ACHN (cell line): ENCODE measurements around the gene SH3TC1.

Source experiments
- DNase-seq: peaks from one replicate; pipeline ENCODE4 v3.0.0-alpha.2; 2015
- in situ Hi-C: cut with HindIII; loops from 2 replicates; pipeline ENCODE4 v1.10.0; 2017; ENCODE audit warnings: low sequenced_read_pairs, low pct_ligation_motif_present, low pct_unique_long_range_greater_than_20kb

SH3TC1 gene

GRCh38 chr4:8275548-8275910, 76.4 kb downstream of the SH3TC1 start:
- in situ Hi-C loops: no loop called here
- no peak for DNase-seq

GRCh38 chr4:8276358-8277240, 77.5 kb downstream of the SH3TC1 start:
- DNase-seq: no peak
- in situ Hi-C loops: no loop called here

- in situ Hi-C loops: no loop called here
- DNase-seq: peak; percentile 6
These were observed 78.4 kb downstream of the SH3TC1 start for GRCh38 chr4:8277356-8278008.

GRCh38 chr4:8278009-8278395, 78.9 kb downstream of the SH3TC1 start:
- no peak for DNase-seq
- in situ Hi-C loops: no loop called here

- peak; percentile 20 for DNase-seq
- in situ Hi-C loops: no loop called here
These were observed 79.6 kb downstream of the SH3TC1 start for GRCh38 chr4:8278421-8279287.

- no peak for DNase-seq
- in situ Hi-C loops: no loop called here
These were observed 80.4 kb downstream of the SH3TC1 start for GRCh38 chr4:8279321-8280157.

- in situ Hi-C loops: no loop called here
- DNase-seq: no peak
These were observed 81.2 kb downstream of the SH3TC1 start for GRCh38 chr4:8280158-8280875.

- no peak for DNase-seq
- in situ Hi-C loops: no loop called here
These were observed 81.9 kb downstream of the SH3TC1 start for GRCh38 chr4:8280876-8281440.

- in situ Hi-C loops: no loop called here
- DNase-seq: no peak
These were observed 82.5 kb downstream of the SH3TC1 start for GRCh38 chr4:8281519-8282133.

- in situ Hi-C loops: no loop called here
- DNase-seq: no peak
These were observed 83.1 kb downstream of the SH3TC1 start for GRCh38 chr4:8282134-8282641.

GRCh38 chr4:8282742-8283141, 83.7 kb downstream of the SH3TC1 start:
- in situ Hi-C loops: no loop called here
- DNase-seq: no peak

GRCh38 chr4:8283161-8283560, 84.1 kb downstream of the SH3TC1 start:
- DNase-seq: no peak
- in situ Hi-C loops: no loop called here

GRCh38 chr4:8283631-8284121, 84.6 kb downstream of the SH3TC1 start:
- in situ Hi-C loops: no loop called here
- DNase-seq: no peak

GRCh38 chr4:8284391-8284790, 85.3 kb downstream of the SH3TC1 start:
- DNase-seq: no peak
- in situ Hi-C loops: no loop called here

GRCh38 chr4:8285143-8285975, 86.3 kb downstream of the SH3TC1 start:
- no peak for DNase-seq
- in situ Hi-C loops: no loop called here
